LoVo (cell line): ENCODE results near the gene SEMA5A.

ENCODE experiments used
- DNase-seq: peaks from one replicate; pipeline ENCODE4 v3.0.0-alpha.2; 2016; ENCODE audit warnings: low spot score

Gene SEMA5A

DNA sequence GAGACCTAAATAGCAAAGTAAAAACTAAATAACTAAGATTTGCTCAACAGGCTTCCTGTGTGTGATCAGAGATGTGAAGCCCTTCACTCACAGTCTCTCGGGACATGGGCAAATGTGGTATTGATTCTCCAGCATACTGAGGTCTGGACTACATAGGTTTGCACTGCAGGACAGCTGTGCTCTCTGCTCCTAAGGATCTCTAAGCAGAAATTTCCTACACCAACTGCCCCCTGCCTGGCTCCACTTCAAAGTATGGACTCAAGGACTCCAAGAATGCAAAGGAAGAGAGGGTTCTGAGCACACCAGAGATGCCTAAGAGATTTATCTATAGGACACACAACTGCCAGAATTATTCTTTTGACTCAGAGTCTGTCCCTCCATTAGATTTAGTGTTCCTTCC, 487.2 kb downstream of the SEMA5A start:
- no peak for DNase-seq

GRCh38 chr5:9058161-9058560, 487.7 kb downstream of the SEMA5A start:
- no peak for DNase-seq

GRCh38 chr5:9057406-9058000, 488.4 kb downstream of the SEMA5A start:
- DNase-seq = no peak

GRCh38 chr5:9056046-9056445, 489.8 kb downstream of the SEMA5A start:
- DNase-seq = no peak

GRCh38 chr5:9054821-9055589, 490.9 kb downstream of the SEMA5A start:
- DNase-seq = no peak

DNA sequence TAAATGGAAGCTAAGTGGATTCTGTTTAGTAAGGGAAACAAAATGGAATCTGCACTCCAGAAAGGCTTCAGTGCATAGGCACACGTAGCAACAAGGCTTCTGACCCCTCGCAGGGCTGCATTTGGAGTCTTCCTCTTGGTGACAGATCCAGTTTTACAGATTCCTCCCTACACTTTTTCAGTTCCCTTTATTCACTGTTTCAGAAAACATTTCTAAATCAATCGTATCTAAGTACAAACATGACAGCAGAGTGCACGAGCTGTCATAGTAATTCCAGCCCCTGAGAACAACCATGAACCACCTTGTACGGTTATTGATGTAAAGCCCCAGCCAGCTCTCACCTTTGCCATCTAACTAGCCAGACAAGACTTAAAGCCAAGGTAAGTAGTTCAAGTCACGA, 491.6 kb downstream of the SEMA5A start:
- DNase-seq = no peak

DNA sequence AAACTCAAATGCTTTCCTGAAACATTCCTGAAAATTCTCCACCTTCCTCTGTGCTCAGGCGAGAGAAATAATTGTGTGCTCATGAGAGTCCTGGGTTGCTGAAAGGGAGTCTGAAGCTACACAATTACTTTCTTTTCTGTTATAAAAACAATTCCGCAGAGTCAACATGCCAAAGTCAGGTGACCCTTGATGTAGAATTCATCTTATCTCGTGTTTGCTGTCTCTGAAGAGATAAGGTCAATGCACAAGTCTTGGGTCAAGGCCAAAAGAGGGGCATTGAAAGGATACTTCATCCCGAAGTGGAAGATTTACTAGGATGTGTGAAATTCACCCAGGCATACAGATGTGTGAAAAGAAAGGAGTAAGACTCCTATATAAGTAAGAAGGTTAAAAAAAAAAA, 493.5 kb downstream of the SEMA5A start:
- no peak for DNase-seq

GRCh38 chr5:9051779-9052178, 494.1 kb downstream of the SEMA5A start:
- DNase-seq = no peak

GRCh38 chr5:9047932-9048331, 497.9 kb downstream of the SEMA5A start:
- DNase-seq = no peak

GRCh38 chr5:9046756-9047481, 499.0 kb downstream of the SEMA5A start:
- no peak for DNase-seq

DNA sequence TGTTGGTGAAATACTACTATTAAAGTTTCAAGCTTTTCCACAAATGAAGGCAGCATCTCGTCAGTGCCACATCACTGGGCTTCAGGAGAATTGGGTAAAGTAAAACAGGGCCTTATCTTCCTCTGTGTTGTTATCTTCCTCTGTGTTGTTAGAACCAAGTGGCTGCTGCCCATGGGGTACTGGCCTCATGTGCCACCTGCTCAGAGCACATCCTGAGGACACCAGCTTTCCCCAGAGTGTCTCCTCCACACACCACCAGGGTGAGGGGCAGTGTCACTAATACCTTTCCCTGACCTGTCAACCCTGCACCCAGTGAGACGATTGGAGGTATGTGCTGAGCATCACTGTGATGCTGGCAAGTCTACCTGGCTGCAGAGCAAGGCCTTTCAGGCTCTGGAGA, 499.9 kb downstream of the SEMA5A start:
- no peak for DNase-seq

DNA sequence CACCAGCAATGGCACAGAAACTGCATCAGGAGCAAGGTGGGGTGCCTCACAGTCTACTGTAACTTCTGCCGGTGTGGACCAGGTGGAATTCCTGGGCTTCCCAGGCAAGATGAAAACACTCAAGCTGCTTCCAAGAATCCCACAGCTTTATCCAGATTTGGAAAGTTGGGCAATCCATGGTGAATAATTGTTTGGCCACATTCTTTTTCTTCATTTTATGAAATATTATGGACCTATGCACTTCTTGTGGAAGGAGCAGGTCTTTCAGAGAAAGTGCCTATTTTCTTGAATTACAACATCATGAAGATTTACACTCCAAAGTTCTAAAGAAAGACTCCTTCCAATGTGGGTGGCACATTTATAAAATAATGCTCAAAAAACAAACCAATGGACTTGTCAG, 503.6 kb downstream of the SEMA5A start:
- DNase-seq = no peak

DNA sequence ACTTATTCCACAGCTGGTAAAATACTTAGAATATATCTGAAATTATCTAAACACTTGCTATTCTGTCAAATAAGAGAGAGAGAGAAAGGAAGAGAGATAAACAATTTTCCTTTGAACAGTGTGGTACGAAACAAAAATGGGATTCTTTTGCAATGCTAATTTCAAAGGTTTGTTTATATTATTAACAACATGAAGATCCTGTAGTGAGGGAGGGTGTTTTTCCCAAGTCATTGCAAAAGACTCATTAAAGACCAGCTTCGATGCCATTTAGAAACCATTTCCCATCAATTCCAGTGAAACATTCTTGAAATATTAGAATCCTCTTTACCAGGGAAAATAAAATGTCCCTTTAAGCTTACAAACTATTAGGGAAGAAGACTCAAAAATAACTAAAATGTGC, 505.4 kb downstream of the SEMA5A start:
- no peak for DNase-seq

DNA sequence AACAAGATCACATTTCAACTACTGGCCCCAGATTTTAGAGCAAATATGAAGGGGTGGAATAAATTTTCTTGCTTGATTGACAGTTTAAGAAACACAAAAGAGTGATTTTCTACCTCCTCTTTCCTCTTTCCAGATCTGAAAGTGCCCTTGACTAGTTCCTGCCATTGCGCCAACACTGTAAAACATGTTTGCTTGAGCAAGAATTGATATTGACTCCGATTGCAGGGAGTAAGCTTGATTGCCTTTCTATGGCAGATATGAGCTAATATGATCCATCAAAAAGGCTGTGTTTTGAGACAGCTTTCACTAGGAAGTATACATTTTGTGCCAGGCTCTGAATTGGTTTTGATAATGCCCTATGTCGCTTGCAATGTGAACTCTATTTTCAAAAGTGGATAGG, 508.8 kb downstream of the SEMA5A start:
- no peak for DNase-seq

DNA sequence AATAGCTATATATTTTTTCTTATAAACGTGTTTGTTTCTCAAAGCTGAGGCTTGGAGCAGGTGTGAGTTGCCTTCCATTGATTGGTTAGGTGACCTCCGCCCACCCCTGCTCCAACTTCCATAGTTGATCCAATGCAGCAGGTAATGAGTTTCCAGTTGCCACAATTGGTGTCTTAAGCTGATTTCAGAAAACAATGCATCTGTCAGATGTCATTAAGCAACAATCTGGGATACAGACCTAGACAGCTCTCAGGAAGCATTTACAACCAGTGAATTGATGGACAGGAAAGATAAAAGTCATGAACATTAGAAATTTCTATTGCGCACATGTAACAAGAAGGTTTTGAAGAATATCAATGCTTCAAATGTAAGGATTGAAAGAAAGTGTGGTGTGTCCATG, 510.5 kb downstream of the SEMA5A start:
- no peak for DNase-seq

DNA sequence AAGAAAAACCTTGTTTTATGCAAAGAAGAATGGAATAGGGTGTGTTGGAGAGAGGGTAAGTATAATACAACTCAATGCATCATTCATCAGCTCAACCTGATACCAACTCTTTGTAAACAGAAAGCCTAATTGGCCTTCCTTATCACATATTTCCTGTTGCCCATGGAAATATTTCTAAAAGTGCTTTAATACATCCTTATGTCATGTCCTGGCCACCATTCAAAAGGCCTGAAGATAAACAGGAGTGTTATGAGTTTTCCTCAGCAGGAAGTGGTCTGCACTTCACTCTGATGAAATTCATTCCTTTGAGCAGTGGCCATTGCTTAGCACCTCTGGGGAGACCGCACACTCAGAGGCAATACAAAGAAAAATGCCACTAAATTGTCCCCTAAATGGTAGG, 511.2 kb downstream of the SEMA5A start:
- DNase-seq = no peak

- DNase-seq = no peak
These were observed 512.4 kb downstream of the SEMA5A start for GRCh38 chr5:9033524-9033923.

GRCh38 chr5:9025942-9026341, 519.9 kb downstream of the SEMA5A start:
- no peak for DNase-seq

DNA sequence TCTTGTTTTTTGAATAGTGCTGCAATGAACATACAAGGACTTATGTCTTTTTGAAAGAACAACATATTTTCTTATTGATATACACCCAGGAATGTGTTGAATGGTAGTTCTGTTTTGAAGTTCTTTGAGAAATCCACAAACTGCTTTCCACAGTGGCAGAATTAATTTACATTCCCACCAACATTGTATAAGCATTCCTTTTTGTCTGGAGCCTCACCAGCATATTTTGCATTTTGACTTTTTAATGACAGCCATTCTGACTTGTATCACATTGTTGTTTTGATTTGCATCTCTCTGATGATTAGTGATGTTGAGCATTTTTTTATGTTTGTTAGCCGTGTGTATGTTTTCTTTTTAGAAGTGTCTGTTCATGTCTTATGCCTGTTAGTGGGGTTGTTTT, 524.9 kb downstream of the SEMA5A start:
- DNase-seq = no peak

DNA sequence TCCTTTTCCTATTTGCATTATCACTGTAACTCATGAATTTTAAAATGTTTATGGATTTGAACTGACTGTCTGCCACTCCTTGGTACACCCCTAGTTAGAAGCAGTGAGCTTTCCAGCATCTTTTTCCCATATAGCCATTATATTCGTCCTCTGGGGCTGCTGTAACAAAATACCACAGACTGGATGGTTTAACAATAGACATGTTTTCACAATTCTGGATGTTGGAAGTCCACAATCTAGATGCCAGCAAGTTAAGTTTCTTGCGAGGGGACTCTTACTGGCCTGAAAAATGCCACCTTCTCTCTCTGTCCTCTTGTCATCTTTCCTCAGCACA, 530.0 kb downstream of the SEMA5A start:
- no peak for DNase-seq

- DNase-seq = no peak
These were observed 530.5 kb downstream of the SEMA5A start for GRCh38 chr5:9015260-9015936.

DNA sequence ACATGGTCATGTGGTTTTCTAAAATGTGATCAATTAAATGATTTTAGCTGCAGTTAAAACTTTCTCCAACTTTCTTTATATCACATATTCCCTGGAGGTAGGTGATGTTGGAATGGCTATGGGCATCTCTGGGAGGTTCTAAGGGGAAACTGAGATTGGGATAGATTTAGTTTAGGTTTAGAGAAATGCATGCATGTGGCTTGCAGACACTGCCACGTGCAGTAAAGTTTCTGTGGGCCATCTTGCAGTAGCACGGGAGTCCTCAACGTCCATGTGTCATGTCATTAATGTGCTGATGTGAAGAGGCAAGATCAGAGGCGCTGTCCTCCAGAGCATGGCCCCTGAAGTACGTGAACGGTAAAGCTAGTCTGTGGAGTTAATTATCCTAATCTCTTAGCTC, 532.7 kb downstream of the SEMA5A start:
- no peak for DNase-seq
